HG03571 (cell line): ENCODE data around the gene CCDC24.

Source experiments
- ATAC-seq: cut with Tn5 transposase; IDR thresholded peaks from one replicate; pipeline ENCODE4 v1.9.1; 2021; ENCODE audit not compliant: unreplicated experiment

CCDC24 gene

GRCh38 chr1:43991476-43992231, at the start of gene CCDC24:
CCDC24 (plus strand) TSS chr1:43991599; CDS start chr1:43991879, 280 bp downstream.
- ATAC-seq: no peak

DNA sequence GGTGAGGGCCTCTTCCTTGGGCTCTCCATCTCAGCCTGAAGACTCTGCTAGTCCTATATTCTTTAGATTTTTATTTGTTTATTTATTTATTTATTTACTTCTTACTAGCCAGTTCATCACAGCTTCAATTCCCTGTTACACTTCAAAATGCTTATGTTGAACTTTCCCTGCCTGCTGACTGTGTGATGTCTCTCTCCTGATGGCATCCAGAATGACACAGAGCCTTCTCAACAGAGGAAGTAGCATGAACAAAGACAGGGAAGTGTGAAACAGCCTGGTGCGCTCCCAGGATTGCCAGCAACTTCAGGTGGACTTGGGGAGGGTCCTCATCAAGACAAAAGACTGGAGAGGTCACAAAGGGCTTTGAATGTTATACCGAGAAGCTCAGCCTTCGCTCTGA, 49.0 kb upstream of the CCDC24 start:
- ATAC-seq: no peak

- ATAC-seq: no peak
Measured at GRCh38 chr1:43944860-43945259, 46.5 kb upstream of the CCDC24 start.

DNA sequence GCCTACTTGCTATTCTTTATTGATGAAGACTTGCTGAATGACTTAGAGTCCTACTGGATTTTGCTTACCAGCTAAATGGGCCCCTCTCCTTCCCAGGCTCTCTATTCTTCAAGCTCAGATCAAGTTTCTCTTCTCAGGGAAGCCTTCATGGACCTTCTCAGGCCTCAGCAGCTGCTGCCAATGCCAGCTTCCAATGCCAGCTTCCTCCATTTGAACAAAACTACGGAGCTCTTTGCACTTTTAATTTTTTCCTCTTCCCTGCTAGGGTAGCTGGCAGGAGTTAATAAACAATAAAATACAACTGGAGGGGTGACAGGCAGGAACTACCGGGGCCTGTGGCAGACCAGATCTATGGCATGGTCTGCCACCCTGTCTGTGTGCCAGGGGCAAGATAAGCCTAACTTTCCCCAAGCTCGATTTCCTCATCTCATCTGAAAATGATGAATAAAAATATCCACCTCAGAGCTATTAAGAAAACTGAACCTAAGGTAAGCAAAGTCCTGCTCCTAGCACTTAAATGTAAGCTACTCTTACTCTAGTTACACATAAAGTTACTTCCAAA, 45.6 kb upstream of the CCDC24 start:
- no peak for ATAC-seq

DNA sequence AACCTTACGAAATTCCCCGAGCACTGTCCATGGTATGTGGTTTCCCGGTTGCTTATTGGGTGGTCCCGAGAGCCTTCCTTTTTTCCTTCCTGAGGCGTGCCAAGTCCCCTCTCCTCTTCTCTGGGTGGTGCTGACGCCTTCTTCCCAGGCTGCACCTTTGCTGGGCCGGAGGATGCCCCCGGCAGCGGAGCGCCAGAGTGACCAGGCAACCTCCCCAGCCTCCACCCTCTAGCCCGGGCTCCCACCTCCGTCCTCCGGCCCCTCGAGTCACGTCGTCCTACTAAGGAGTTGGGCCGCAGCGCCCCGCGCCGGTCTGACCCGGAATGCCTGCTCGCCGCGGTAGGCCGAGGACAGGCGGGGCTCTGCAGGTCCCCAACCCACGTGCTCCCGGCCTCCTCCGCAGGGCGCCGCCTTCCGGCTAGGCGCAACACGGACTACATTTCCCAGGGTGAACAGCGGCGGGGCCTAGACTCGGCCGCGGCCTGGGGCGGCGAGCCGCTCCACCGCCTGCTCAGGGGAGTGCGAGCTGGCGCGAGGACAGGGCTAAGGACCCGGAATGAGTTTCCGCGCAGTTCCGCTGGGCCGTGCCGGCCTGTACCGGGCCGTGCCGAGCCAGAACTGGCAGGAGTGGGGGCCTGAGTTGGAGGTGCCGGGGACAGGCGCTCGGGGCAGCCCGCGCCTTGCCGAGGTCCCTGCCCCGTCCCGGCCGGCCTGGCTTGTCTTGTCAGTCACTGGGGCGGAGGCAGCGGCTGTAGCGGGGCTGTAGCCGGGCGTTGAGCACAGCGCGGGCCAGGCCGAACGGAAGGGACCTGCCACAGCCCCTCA, 45.0 kb upstream of the CCDC24 start, which contains the start of gene IPO13:
Gene IPO13, plus strand, starts transcription at position 715 of the 825 bp plus-strand sequence. CDS start 651 bp downstream, outside the sequence.
- peak; percentile 86 for ATAC-seq

GRCh38 chr1:43947061-43947873, 44.1 kb upstream of the CCDC24 start:
- ATAC-seq: no peak

GRCh38 chr1:43947874-43948437, 43.4 kb upstream of the CCDC24 start:
- ATAC-seq: no peak

DNA sequence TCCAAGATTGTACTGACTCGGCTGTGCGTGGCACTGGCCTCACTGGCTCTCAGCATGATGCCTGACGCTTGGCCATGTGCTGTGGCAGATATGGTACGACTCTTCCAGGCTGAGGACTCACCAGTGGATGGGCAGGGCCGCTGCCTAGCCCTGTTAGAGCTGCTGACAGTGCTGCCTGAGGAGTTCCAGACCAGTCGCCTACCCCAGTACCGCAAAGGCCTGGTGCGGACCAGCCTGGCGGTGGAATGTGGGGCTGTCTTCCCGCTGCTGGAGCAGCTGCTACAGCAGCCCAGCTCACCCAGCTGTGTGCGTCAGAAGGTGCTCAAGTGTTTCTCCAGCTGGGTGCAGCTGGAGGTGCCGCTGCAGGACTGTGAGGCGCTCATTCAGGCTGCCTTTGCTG, 41.7 kb upstream of the CCDC24 start:
- ATAC-seq: no peak

GRCh38 chr1:43951021-43951985, 40.1 kb upstream of the CCDC24 start:
- no peak for ATAC-seq

DNA sequence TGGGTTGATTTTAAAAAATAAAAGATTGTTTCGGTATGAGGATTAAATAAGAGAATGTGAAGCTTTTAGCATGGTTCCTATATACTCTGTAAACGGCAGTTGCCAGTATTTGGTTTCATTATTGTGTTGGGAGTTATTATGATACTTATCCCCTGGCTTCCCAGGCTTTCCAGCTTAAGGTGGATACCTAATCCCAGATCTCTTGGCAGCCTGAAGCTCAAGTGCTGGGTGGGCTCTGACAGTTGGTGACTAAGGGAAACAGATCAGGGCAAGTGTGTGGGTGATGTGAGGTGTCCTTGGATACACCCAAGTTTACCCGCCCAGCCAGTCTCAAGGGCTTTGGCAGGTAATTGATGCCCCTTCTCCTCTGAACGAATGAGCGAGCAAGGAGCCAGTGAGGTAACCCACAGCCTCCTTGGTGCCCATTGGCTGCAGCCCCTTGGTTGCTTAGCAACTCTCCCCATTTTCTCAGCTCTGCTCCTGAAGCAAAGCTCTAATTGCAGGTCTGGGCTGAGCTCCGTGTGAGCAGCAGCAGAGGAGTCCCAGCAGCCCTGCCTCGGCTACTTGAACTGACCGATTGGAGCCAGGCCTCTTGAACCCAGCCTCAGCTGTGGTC, 38.6 kb upstream of the CCDC24 start:
- no peak for ATAC-seq

GRCh38 chr1:43953361-43953760, 38.0 kb upstream of the CCDC24 start:
- ATAC-seq: no peak

- no peak for ATAC-seq
Measured at GRCh38 chr1:43954036-43954435, 37.4 kb upstream of the CCDC24 start.

DNA sequence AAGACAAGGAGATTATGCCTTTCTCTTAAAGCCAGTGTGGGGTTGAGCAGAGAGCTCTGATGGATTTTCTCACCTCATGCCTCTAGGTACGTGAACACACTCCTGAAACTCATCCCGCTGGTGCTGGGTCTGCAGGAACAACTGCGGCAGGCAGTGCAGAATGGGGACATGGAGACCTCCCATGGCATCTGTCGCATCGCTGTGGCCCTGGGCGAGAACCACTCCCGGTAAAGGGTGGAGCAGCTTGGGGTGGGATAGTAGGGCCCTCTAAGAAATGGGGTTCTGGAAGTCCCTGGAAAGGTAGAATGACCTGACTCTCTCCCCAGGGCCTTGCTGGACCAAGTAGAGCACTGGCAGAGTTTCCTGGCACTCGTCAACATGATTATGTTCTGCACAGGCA, 35.2 kb upstream of the CCDC24 start:
- ATAC-seq: no peak

GRCh38 chr1:43957407-43958040, 33.9 kb upstream of the CCDC24 start:
- ATAC-seq: no peak

DNA sequence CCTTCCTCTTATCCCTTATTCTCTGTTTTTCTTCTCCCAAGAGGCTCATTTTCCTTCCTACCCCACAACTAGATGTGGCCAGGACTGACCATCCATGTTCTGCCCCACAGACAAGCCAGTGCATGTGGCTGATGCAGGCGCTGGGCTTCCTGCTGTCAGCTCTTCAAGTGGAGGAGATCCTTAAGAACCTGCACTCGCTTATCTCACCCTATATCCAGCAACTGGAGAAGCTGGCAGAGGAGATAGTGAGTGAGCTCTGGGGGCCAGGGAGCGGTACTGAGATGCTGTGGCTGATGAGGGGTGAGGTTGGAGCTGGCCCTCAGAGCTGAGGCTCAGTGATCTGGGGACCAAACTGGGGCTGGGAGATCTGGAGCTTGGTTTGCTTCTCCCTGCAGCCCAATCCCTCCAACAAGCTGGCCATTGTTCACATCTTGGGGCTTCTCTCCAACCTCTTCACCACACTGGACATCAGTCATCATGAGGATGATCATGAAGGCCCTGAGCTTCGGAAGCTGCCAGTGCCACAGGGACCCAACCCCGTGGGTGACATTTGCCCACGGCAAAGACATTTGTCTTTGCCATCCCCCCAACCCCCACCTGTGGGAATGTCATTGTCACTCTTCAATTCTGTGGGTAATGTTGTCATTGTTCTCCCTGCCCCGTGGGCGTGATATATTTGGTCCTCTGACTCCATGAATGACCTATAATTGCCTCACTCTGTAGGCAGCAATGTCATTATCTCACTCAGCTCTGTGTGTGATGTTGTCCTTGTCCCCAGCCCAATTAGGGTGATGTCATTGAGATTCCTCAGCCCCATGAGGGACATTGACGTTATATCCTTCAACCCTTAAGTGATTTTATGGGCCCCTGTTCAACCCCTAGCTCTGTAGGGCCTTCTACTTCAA, 32.8 kb upstream of the CCDC24 start:
- no peak for ATAC-seq

DNA sequence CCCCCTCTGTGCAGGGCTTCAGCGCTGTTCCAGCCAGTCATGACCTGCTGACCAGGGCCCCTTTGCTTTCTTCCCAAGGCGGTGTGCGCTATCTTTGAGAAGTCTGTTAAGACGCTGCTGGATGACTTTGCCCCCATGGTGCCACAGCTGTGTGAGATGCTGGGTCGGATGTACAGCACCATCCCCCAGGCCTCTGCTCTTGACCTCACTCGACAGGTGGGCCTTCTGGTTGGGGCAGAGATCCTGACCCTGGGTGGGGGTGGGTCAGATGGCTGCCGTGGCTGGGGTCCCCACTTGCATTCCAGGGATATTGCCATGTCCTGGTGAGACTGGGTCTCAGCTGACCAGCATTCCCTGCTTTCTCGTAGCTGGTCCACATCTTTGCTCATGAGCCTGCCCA, 30.6 kb upstream of the CCDC24 start:
- ATAC-seq: no peak

DNA sequence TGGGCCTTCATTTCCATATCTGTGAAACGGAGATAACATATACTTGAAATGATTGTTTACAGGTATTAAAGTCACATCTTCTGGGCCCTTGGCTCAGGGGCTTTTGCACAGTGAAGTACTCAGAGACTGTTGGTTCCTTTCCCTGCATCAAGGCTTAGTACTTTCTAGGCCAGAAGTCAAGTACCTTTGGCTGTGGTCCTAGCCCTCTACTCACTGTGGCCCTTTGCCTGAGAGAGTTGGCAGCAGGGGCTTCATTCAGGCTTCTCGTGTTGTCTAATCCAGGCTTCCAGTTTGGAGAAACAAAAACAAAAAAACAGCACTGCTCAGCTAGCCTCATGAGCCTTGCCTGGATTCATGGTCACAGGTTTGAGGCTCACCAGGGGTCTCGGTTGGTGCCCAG, 29.7 kb upstream of the CCDC24 start:
- no peak for ATAC-seq

DNA sequence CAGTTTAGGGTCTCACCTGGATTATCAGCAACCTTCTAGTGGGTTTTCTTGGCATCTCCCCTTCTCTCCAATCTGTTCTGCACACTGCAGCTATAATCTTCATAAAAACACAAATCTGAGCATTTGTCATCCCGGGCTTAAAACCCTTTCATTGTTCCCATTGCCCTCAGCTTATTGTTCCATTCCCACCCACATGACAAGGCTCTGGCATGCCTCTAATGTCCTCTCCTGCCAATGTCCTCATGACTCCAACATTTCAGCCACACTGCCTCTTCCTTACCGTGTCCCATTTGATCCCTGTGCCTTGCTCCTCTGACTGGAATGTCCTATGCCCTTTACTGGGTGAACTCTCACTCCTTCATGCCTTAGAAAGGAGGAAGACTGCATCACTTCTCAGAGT, 29.1 kb upstream of the CCDC24 start:
- no peak for ATAC-seq
